DND-41 (cell line): ENCODE measurements around the gene SAMD4B.

Source experiments
- ATAC-seq: fragments of 200-7000 bp; cut with Tn5 transposase; 3 replicates; pipeline ENCODE4 v1.9.1; 2021; ENCODE audit warnings: low read depth; ENCODE audit not compliant: insufficient read depth
- DNase-seq: peaks from one replicate; pipeline ENCODE4 v3.0.0-alpha.2; 2020
- H2AFZ ChIP-seq: 2 replicates; pipeline ENCODE4 v1.6.0; 2012; ENCODE audit warnings: low read depth, low read length
- H3K27ac ChIP-seq: 2 replicates; pipeline ENCODE4 v1.5.1; 2012; ENCODE audit warnings: low read length, inconsistent platforms
- H3K27me3 ChIP-seq: fragments of 200-600 bp; sonication (generic); 2 replicates; pipeline ENCODE4 v1.6.0; 2012; ENCODE audit warnings: low read length, mild to moderate bottlenecking, inconsistent platforms; ENCODE audit not compliant: insufficient read depth, poor library complexity
- H3K36me3 ChIP-seq: 2 replicates; pipeline ENCODE4 v1.5.1; 2012; ENCODE audit warnings: low read length, inconsistent platforms; ENCODE audit not compliant: insufficient read depth
- H3K4me1 ChIP-seq: 2 replicates; pipeline ENCODE4 v1.5.1; 2012; ENCODE audit warnings: mild to moderate bottlenecking, low read length; ENCODE audit not compliant: insufficient read depth
- H3K4me2 ChIP-seq: 2 replicates; pipeline ENCODE4 v1.6.0; 2012; ENCODE audit warnings: mild to moderate bottlenecking, moderate library complexity, low read length, inconsistent platforms; ENCODE audit not compliant: insufficient read depth
- H3K4me3 ChIP-seq, 2 experiments: fragments of 200-600 bp in 1 of 2; shearing (Covaris generic) in 1 of 2; 2 replicates each; pipeline ENCODE4 v1.5.1; 2012 to 2016; ENCODE audit warnings: inconsistent platforms in 2 of 2, low read length in 2 of 2, mild to moderate bottlenecking in 2 of 2, low read depth in 1 of 2, moderate library complexity in 1 of 2
- H3K79me2 ChIP-seq: 2 replicates; pipeline ENCODE4 v1.6.0; 2012; ENCODE audit warnings: low read length, inconsistent platforms; ENCODE audit not compliant: insufficient read depth
- H3K9ac ChIP-seq: 2 replicates; pipeline ENCODE4 v1.6.0; 2012; ENCODE audit warnings: low read depth, mild to moderate bottlenecking, inconsistent platforms, low read length, moderate library complexity
- H3K9me3 ChIP-seq: 2 replicates; pipeline ENCODE4 v1.5.1; 2012; ENCODE audit warnings: low read length, moderate library complexity, mild to moderate bottlenecking, inconsistent platforms; ENCODE audit not compliant: insufficient read depth, severe bottlenecking
- H4K20me1 ChIP-seq: 2 replicates; pipeline ENCODE4 v1.6.0; 2012; ENCODE audit warnings: low read length; ENCODE audit not compliant: insufficient read depth
- EZH2 ChIP-seq: IDR thresholded peaks from 3 replicates; pipeline ENCODE4 v1.6.1; 2012; ENCODE audit warnings: borderline replicate concordance, low read depth, mild to moderate bottlenecking, moderate library complexity, low read length, inconsistent platforms; ENCODE audit not compliant: severe bottlenecking
- TF ChIP-seq, protein P1 (sequence below): IDR thresholded peaks from 2 replicates; pipeline ENCODE4 v1.5.1; 2012; ENCODE audit warnings: borderline replicate concordance, low read length, moderate library complexity, mild to moderate bottlenecking; ENCODE audit not compliant: poor library complexity, severe bottlenecking; ENCODE audit errors: extremely low read depth

Gene SAMD4B

DNA sequence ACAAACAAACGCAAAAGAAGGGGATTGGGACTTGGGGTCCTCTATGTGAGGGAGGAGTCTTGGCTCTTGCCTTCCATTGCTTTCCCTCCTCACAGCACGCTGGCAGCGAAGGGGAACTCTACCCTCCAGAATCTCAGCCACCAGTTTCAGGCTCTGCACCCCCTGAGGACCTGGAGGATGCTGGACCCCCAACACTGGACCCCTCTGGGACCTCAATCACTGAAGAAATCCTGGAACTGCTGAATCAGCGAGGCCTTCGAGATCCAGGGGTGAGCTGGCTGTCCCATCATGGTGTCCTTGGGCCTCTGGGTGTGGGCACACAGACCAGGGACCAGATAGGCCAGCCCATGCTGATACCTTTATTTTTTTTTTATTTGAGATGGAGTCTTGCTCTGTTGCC lies 79.8 kb downstream of the SAMD4B start:
- TF ChIP-seq, protein P1, sequence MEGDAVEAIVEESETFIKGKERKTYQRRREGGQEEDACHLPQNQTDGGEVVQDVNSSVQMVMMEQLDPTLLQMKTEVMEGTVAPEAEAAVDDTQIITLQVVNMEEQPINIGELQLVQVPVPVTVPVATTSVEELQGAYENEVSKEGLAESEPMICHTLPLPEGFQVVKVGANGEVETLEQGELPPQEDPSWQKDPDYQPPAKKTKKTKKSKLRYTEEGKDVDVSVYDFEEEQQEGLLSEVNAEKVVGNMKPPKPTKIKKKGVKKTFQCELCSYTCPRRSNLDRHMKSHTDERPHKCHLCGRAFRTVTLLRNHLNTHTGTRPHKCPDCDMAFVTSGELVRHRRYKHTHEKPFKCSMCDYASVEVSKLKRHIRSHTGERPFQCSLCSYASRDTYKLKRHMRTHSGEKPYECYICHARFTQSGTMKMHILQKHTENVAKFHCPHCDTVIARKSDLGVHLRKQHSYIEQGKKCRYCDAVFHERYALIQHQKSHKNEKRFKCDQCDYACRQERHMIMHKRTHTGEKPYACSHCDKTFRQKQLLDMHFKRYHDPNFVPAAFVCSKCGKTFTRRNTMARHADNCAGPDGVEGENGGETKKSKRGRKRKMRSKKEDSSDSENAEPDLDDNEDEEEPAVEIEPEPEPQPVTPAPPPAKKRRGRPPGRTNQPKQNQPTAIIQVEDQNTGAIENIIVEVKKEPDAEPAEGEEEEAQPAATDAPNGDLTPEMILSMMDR = no peak
- Histone ChIP-seq H3K9ac (no peak overlapping the region), H3K4me3 (no peak overlapping the region), H2AFZ (no peak overlapping the region), H3K9me3 (no peaks in the 10 kb centered on the region), H3K4me1 (no peaks in the 10 kb centered on the region), H4K20me1 (peaks cover 13% of the 10 kb centered on the region), H3K27ac (no peak overlapping the region), H3K79me2 (no peaks in the 10 kb centered on the region), H3K4me2 (no peak overlapping the region), H3K36me3 (peaks cover 49% of the 10 kb centered on the region), H3K27me3 (no peaks in the 10 kb centered on the region)
- no peak for ATAC-seq
- no peak for DNase-seq

DNA sequence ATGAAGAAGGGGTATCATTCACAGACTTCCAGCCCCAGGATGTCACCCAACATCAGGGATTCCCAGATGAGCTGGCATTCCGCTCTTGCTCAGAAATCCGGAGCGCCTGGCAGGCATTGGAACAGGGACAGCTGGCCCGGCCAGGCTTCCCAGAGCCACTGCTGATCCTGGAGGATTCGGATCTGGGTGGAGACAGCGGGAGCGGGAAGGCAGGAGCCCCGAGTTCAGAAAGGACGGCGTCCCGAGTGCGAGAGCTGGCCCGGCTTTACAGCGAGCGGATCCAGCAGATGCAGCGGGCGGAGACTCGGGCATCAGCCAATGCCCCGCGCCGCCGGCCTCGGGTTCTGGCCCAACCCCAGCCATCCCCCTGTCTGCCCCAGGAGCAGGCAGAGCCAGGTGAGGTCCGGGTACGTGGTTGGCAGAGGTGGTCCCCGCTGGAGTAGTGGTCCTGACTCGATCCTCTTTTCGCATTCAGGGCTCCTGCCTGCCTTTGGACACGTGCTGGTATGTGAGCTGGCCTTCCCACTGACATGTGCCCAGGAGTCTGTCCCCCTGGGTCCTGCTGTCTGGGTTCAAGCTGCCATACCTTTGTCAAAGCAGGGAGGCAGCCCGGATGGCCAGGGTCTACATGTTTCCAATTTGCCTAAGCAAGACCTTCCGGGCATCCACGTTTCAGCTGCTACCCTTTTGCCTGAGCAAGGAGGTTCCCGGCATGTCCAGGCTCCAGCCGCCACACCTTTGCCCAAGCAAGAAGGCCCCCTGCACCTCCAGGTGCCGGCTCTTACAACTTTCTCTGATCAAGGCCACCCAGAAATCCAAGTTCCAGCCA lies 81.3 kb downstream of the SAMD4B start:
- DNase-seq = no peak
- Histone ChIP-seq H3K9ac (no peak overlapping the region), H2AFZ (no peak overlapping the region), H3K36me3 (peaks cover 42% of the 10 kb centered on the region), H3K27me3 (no peaks in the 10 kb centered on the region), H3K79me2 (no peaks in the 10 kb centered on the region), H3K4me2 (no peak overlapping the region), H4K20me1 (peaks cover 13% of the 10 kb centered on the region), H3K27ac (no peak overlapping the region), H3K9me3 (no peaks in the 10 kb centered on the region), H3K4me3 (no peak overlapping the region), H3K4me1 (no peaks in the 10 kb centered on the region)
- no peak for ATAC-seq
- no peak for TF ChIP-seq EZH2
- TF ChIP-seq, protein P1 = no peak

DNA sequence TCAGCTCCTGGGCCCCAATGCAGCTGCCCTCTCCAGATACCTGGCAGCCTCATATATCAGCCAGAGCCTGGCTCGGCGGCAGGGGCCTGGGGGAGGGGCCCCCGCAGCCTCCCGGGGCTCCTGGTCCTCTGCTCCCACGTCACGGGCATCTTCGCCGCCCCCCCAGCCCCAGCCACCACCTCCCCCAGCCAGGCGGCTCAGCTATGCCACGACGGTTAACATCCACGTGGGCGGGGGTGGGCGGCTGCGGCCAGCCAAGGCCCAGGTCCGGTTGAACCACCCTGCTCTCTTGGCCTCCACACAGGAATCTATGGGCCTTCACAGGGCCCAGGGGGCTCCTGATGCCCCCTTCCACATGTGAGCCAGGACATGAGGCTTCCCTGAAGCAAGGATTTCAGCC lies 82.7 kb downstream of the SAMD4B start:
- DNase-seq = no peak
- H3K36me3 ChIP-seq = peaks cover 34% of the 10 kb centered on the region

More for the DNA sequence above, 82.7 kb downstream of the SAMD4B start:
- Histone ChIP-seq H3K4me1 (no peaks in the 10 kb centered on the region), H3K9me3 (no peaks in the 10 kb centered on the region), H3K79me2 (no peaks in the 10 kb centered on the region), H3K4me2 (no peak overlapping the region), H3K9ac (no peak overlapping the region), H3K27ac (no peak overlapping the region), H3K27me3 (no peaks in the 10 kb centered on the region), H2AFZ (no peak overlapping the region), H4K20me1 (peaks cover 10% of the 10 kb centered on the region), H3K4me3 (no peak overlapping the region)
- ATAC-seq = no peak
- TF ChIP-seq EZH2 = no peak
- TF ChIP-seq, protein P1 = no peak
